Measurements from ENCODE around the gene HS1BP3.

Gene HS1BP3

GRCh38 chr2:20567926-20568179, 83.0 kb downstream of the HS1BP3 start:
- no peak for DNase-seq
